Mesenchymal stem cell (in vitro differentiated cells and primary cell): ENCODE measurements around the gene FUCA2.

Experiments
- DNase-seq: peaks from one replicate; pipeline ENCODE4 v3.0.0-alpha.2; 2013
- H2AFZ ChIP-seq: one replicate; pipeline ENCODE4 v1.6.1; 2013; ENCODE audit warnings: low read depth, mild to moderate bottlenecking, control low read depth, inconsistent platforms, low read length, moderate library complexity
- H2AK5ac ChIP-seq: 2 replicates; pipeline ENCODE4 v1.6.1; 2013; ENCODE audit warnings: low read length, moderate library complexity, mild to moderate bottlenecking, inconsistent platforms; ENCODE audit not compliant: severe bottlenecking
- H2BK120ac ChIP-seq: one replicate; pipeline ENCODE4 v1.6.1; 2013; ENCODE audit warnings: low read depth, mild to moderate bottlenecking, inconsistent platforms, low read length, moderate library complexity
- H2BK12ac ChIP-seq, 2 experiments: one replicate each; pipeline ENCODE4 v1.6.1; 2013; ENCODE audit warnings: inconsistent platforms in 2 of 2, low read length in 2 of 2, mild to moderate bottlenecking in 2 of 2, moderate library complexity in 2 of 2, control low read depth in 1 of 2
- H2BK15ac ChIP-seq: one replicate; pipeline ENCODE4 v1.6.1; 2013; ENCODE audit warnings: mild to moderate bottlenecking, low read depth, inconsistent platforms; ENCODE audit not compliant: poor library complexity, severe bottlenecking
- H2BK5ac ChIP-seq: 2 replicates; pipeline ENCODE4 v1.6.1; 2013; ENCODE audit warnings: low read depth, mild to moderate bottlenecking, low read length, control low read depth, inconsistent platforms; ENCODE audit not compliant: poor library complexity, severe bottlenecking
- H3K14ac ChIP-seq, 2 experiments: one replicate each; pipeline ENCODE4 v1.6.1; 2013; ENCODE audit warnings: inconsistent platforms in 2 of 2, low read length in 2 of 2, control low read depth in 1 of 2, mild to moderate bottlenecking in 1 of 2, moderate library complexity in 1 of 2
- H3K18ac ChIP-seq, 2 experiments: one replicate each; pipeline ENCODE4 v1.6.1; 2013; ENCODE audit warnings: inconsistent platforms in 2 of 2, low read length in 2 of 2, control low read depth in 1 of 2, low read depth in 1 of 2, mild to moderate bottlenecking in 1 of 2
- H3K23ac ChIP-seq, 2 experiments: one replicate each; pipeline ENCODE4 v1.6.1; 2013; ENCODE audit warnings: inconsistent platforms in 2 of 2, low read length in 2 of 2, mild to moderate bottlenecking in 2 of 2, moderate library complexity in 2 of 2, control low read depth in 1 of 2
- H3K27ac ChIP-seq: 2 replicates; pipeline ENCODE4 v1.5.1; 2013; ENCODE audit warnings: mild to moderate bottlenecking, moderate library complexity, low read length, control low read depth, inconsistent platforms; ENCODE audit not compliant: poor library complexity, severe bottlenecking
- H3K27me3 ChIP-seq, 2 experiments: 2 replicates each; pipeline versions ENCODE4 v1.6.1 to v1.7.0; 2013; ENCODE audit warnings: low read length in 2 of 2, mild to moderate bottlenecking in 2 of 2, moderate library complexity in 2 of 2, control low read depth in 1 of 2, inconsistent platforms in 1 of 2; ENCODE audit not compliant: control insufficient read depth in 1 of 2, insufficient read depth in 1 of 2
- H3K36me3 ChIP-seq, 2 experiments: 2 replicates each; pipeline versions ENCODE4 v1.6.1 to v1.7.0; 2013; ENCODE audit warnings: low read length in 2 of 2, control low read depth in 1 of 2, inconsistent platforms in 1 of 2, low read depth in 1 of 2, mild to moderate bottlenecking in 1 of 2; ENCODE audit not compliant: insufficient read depth in 2 of 2, control insufficient read depth in 1 of 2
- H3K4ac ChIP-seq, 2 experiments: one replicate each; pipeline ENCODE4 v1.6.1; 2013; ENCODE audit warnings: inconsistent platforms in 2 of 2, low read length in 2 of 2, mild to moderate bottlenecking in 2 of 2, moderate library complexity in 2 of 2, control low read depth in 1 of 2, low read depth in 1 of 2
- H3K4me1 ChIP-seq: 2 replicates; pipeline ENCODE4 v1.6.1; 2013; ENCODE audit warnings: low read depth, low read length, control low read depth; ENCODE audit not compliant: control insufficient read depth, insufficient read depth
- H3K4me2 ChIP-seq: 2 replicates; pipeline ENCODE4 v1.6.1; 2013; ENCODE audit warnings: low read length, mild to moderate bottlenecking, inconsistent platforms; ENCODE audit not compliant: poor library complexity, severe bottlenecking
- H3K4me3 ChIP-seq, 2 experiments: 2 replicates each; pipeline versions ENCODE4 v1.5.1 to v1.7.0; 2013; ENCODE audit warnings: low read length in 2 of 2, mild to moderate bottlenecking in 2 of 2, control low read depth in 1 of 2, low read depth in 1 of 2; ENCODE audit not compliant: insufficient read depth in 1 of 2
- H3K79me1 ChIP-seq: replicated peaks from 2 replicates; pipeline ENCODE4 v1.6.1; 2013; ENCODE audit warnings: mild to moderate bottlenecking, control low read depth, low read length, inconsistent platforms; ENCODE audit not compliant: poor library complexity, severe bottlenecking
- H3K9ac ChIP-seq: 2 replicates; pipeline ENCODE4 v1.7.0; 2013; ENCODE audit warnings: mild to moderate bottlenecking, low read length, moderate library complexity
- H3K9me3 ChIP-seq: 2 replicates; pipeline ENCODE4 v1.7.0; 2013; ENCODE audit warnings: mild to moderate bottlenecking, low read length; ENCODE audit not compliant: control insufficient read depth
- H4K8ac ChIP-seq: one replicate; pipeline ENCODE4 v1.6.1; 2013; ENCODE audit warnings: inconsistent platforms, mild to moderate bottlenecking, low read length, moderate library complexity
- H4K91ac ChIP-seq: one replicate; pipeline ENCODE4 v1.6.1; 2013; ENCODE audit warnings: mild to moderate bottlenecking, low read length, inconsistent platforms
- WGBS: methylation state at CpG from one replicate; pipeline ENCODE4 v1.1.7; 2013; ENCODE audit warnings: mixed read lengths; 5-methylcytosine and 5-hydroxymethylcytosine counted together

Gene FUCA2

GRCh38 chr6:143468026-143468425, 43.5 kb downstream of the FUCA2 start:
- Histone ChIP-seq H3K27ac (no peak overlapping the region), H2AK5ac (no peak overlapping the region), H2AFZ (no peak overlapping the region)

GRCh38 chr6:143465546-143465945, 46.0 kb downstream of the FUCA2 start:
- Histone ChIP-seq H3K4me3 (no peak overlapping the region), H2BK120ac (no peak overlapping the region), H2BK15ac (no peak overlapping the region), H3K18ac (no peak overlapping the region), H4K91ac (no peak overlapping the region), H2AFZ (no peak overlapping the region), H3K4ac (no peak overlapping the region), H3K4me1 (no peaks in the 10 kb centered on the region), H3K9me3 (no peaks in the 10 kb centered on the region), H3K27ac (no peak overlapping the region), H2BK12ac (no peak overlapping the region), H3K36me3 (peaks cover 3 to 48% of the 10 kb centered on the region in 2 experiments), H4K8ac (no peak overlapping the region), H2AK5ac (no peak overlapping the region), H3K79me1 (peaks cover 10% of the 10 kb centered on the region), H3K4me2 (no peak overlapping the region), H3K9ac (no peak overlapping the region), H3K23ac (no peak overlapping the region), H3K27me3 (no peaks in the 10 kb centered on the region), H3K14ac (no peak overlapping the region), H2BK5ac (no peak overlapping the region)
- no peak for DNase-seq
- WGBS, result 100% methylated on average over 2 of the region's 2 CpGs

More at GRCh38 chr6:143468026-143468425, 43.5 kb downstream of the FUCA2 start:
- no peak overlapping the region for H3K23ac ChIP-seq
- no peak overlapping the region for H2BK15ac ChIP-seq
- no peak overlapping the region for H2BK12ac ChIP-seq
- no peak overlapping the region for H3K9ac ChIP-seq
- no peak for DNase-seq
- H3K36me3 ChIP-seq, result peaks cover 0 to 49% of the 10 kb centered on the region in 2 experiments
- peaks cover 3% of the 10 kb centered on the region for H3K79me1 ChIP-seq
- no peak overlapping the region for H3K18ac ChIP-seq
- H4K91ac ChIP-seq, result no peak overlapping the region
- H3K4me3 ChIP-seq, result no peak overlapping the region
- no peak overlapping the region for H2BK120ac ChIP-seq
- no peaks in the 10 kb centered on the region for H3K27me3 ChIP-seq
- H3K14ac ChIP-seq, result no peak overlapping the region
- H3K9me3 ChIP-seq, result no peaks in the 10 kb centered on the region
- H3K4me2 ChIP-seq, result no peak overlapping the region
- H4K8ac ChIP-seq, result no peak overlapping the region
- H3K4me1 ChIP-seq, result no peaks in the 10 kb centered on the region
- H3K4ac ChIP-seq, result no peak overlapping the region
- no peak overlapping the region for H2BK5ac ChIP-seq

DNA sequence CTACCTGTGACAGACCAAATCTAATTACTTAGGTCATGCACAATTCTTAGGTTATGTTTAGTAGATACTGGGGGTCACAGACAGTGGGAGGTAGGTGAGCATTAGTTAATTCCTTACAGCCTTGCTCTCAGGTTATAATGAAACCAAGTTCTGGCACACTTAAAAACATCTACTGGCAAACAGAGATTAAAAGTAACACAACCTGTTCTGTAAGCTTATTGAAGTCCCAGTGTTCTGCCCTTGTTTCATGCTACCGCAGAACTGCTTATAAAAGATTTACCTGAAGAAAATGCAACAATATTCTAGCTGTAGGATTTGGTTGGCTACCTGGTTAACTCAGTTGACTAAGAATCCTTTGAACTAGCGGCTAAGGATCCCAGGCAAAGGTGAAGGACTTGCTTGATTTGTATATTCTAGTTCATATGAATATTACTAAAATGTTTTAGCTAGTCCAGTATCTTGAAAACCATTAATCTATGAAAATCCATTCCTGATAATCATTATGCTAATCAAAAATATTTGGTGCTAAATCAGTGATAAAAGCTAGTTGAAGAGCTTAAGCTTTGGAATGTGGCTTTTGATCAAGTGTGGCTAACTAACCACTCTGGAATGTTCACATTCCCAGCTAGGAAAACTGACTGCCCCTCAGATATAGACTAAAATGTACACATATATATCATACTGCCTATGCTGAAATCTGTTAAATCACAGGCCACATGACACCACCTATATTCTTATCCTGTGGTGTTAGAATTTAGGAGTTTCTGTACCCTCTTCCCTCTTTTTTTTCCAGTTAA, 53.8 kb downstream of the FUCA2 start:
- H4K91ac ChIP-seq, result no peak overlapping the region
- no peak overlapping the region for H2AK5ac ChIP-seq
- 0% methylated on average over 1 of the region's 2 CpGs for WGBS
- H3K27ac ChIP-seq, result peak overlapping the region; percentile 23
- H3K4ac ChIP-seq, result no peak overlapping the region
- no peaks in the 10 kb centered on the region for H3K27me3 ChIP-seq
- H3K23ac ChIP-seq, result no peak overlapping the region
- peak; percentile 33 for DNase-seq
- H3K9me3 ChIP-seq, result no peaks in the 10 kb centered on the region
- no peak overlapping the region for H4K8ac ChIP-seq
- H3K18ac ChIP-seq, result no peak overlapping the region
- no peak overlapping the region for H2BK5ac ChIP-seq
- no peak overlapping the region for H2BK120ac ChIP-seq
- no peak overlapping the region for H3K14ac ChIP-seq
- H2BK12ac ChIP-seq, result no peak overlapping the region
- H3K4me3 ChIP-seq, result no peak overlapping the region
- H2BK15ac ChIP-seq, result no peak overlapping the region
- H3K4me1 ChIP-seq, result no peaks in the 10 kb centered on the region
- H2AFZ ChIP-seq, result no peak overlapping the region
- H3K4me2 ChIP-seq, result no peak overlapping the region
- H3K36me3 ChIP-seq, result peaks cover 3 to 36% of the 10 kb centered on the region in 2 experiments
- H3K9ac ChIP-seq, result no peak overlapping the region
- peaks cover 18% of the 10 kb centered on the region for H3K79me1 ChIP-seq

- no peak overlapping the region for H4K8ac ChIP-seq
- DNase-seq, result peak; percentile 11
- no CpG with 5 or more reads among the region's 4 CpGs for WGBS
- no peaks in the 10 kb centered on the region for H3K27me3 ChIP-seq
- no peak overlapping the region for H4K91ac ChIP-seq
- no peak overlapping the region for H2BK15ac ChIP-seq
- H3K27ac ChIP-seq, result no peak overlapping the region
- peaks cover 28% of the 10 kb centered on the region for H3K79me1 ChIP-seq
- H3K18ac ChIP-seq, result no peak overlapping the region
- H3K4me1 ChIP-seq, result no peaks in the 10 kb centered on the region
- H3K23ac ChIP-seq, result no peak overlapping the region
- no peak overlapping the region for H2BK12ac ChIP-seq
- no peak overlapping the region for H2AFZ ChIP-seq
- H3K14ac ChIP-seq, result no peak overlapping the region
- H3K4me3 ChIP-seq, result peak overlapping the region in 1 of 2 experiments; percentile 99
- H3K4ac ChIP-seq, result no peak overlapping the region
- H2BK120ac ChIP-seq, result no peak overlapping the region
- peaks cover 0 to 11% of the 10 kb centered on the region in 2 experiments for H3K36me3 ChIP-seq
- H3K9ac ChIP-seq, result peak overlapping the region; percentile 91
- no peak overlapping the region for H2BK5ac ChIP-seq
- peak overlapping the region; percentile 76 for H3K4me2 ChIP-seq
- no peaks in the 10 kb centered on the region for H3K9me3 ChIP-seq
- no peak overlapping the region for H2AK5ac ChIP-seq
Measured at GRCh38 chr6:143451531-143451930, 60.0 kb downstream of the FUCA2 start.
